Motor neuron (in vitro differentiated cells): ENCODE data around the gene UNC79. TPM values are rescaled to one million over a fixed set of nuclear protein-coding genes. Genes with fewer than 3 reads are reported as not detected.
A peak's percentile ranks its signal among the peaks of the same experiment; 100 is the strongest.

Source experiments
- ATAC-seq, 8 experiments: fragments of 200-7000 bp; cut with Tn5 transposase; replicated peaks in 6 of 8; 2 replicates each; pipeline ENCODE4 v1.8.0; 2021; ENCODE audit warnings: mild to moderate bottlenecking in 8 of 8, moderate library complexity in 8 of 8
- H3K27ac ChIP-seq, 2 donors: fragments of 250-450 bp; sonication (Bioruptor Pico); 2 replicates each; pipeline ENCODE4 v1.9.0; 2021; ENCODE audit warnings: antibody characterized with exemption in 2 of 2, mild to moderate bottlenecking in 2 of 2, moderate library complexity in 1 of 2
- H3K4me1 ChIP-seq, 2 donors: fragments of 250-450 bp; sonication (Bioruptor Pico); replicated peaks in 1 of 2; 2 replicates each; pipeline ENCODE4 v1.6.1; 2021; ENCODE audit warnings: antibody characterized with exemption in 2 of 2, mild to moderate bottlenecking in 2 of 2, moderate library complexity in 1 of 2
- H3K4me3 ChIP-seq, 5 donors: fragments of 250-450 bp; sonication (Bioruptor Pico); 2 replicates each; pipeline ENCODE4 v1.9.0; 2021; ENCODE audit warnings: antibody characterized with exemption in 5 of 5, mild to moderate bottlenecking in 5 of 5, moderate library complexity in 4 of 5
- WGBS, 10 experiments: fragments of 450-650 bp; shearing (Covaris generic); methylation state at CpG; one replicate each; pipeline ENCODE4 v1.0.0; 2022; 5-methylcytosine and 5-hydroxymethylcytosine counted together
- in situ Hi-C, 9 experiments: fragments of 400-800 bp; cut with MboI; loops; one replicate each; pipeline ENCODE4 v1.15.0; 2021; ENCODE audit warnings: low sequenced_read_pairs in 9 of 9, low pct_unique_long_range_greater_than_20kb in 2 of 9; ENCODE audit not compliant: unreplicated experiment in 9 of 9
- total RNA-seq, 8 experiments: library from RNA; unstranded; fragments of 300-600 nt; gene quantifications; 2 replicates each; pipeline versions ENCODE4 v1.2.3 to v1.2.4, GENCODE V29; 2022

Gene UNC79
- total RNA-seq, 8 experiments from 2014 or later, result 0.31 to 16.8 (median 7.2) TPM

- in situ Hi-C loops, result loop anchor here in 6 of 9 experiments (10.0 to 25.0 kb wide), 3 partner anchors 233 to 258 kb away; no protein-coding TSS in a partner anchor
- no peak for ATAC-seq
- Histone ChIP-seq H3K4me3 (no peak overlapping the region), H3K4me1 (no peaks in the 10 kb centered on the region), H3K27ac (no peak overlapping the region)
- WGBS, 10 experiments, result 43 to 92% (median 83%) methylated on average over 1 to 5 of the region's 5 CpGs
These were observed 223.9 kb downstream of the UNC79 start for GRCh38 chr14:93654599-93654998.

- H3K27ac ChIP-seq, result no peak overlapping the region
- 4 to 73% (median 51%) methylated on average over 3 to 10 of the region's 10 CpGs for WGBS, 10 experiments
- no peaks in the 10 kb centered on the region for H3K4me1 ChIP-seq
- in situ Hi-C loops, result loop anchor here in 6 of 9 experiments (10.0 to 25.0 kb wide), 3 partner anchors 232 to 257 kb away; no protein-coding TSS in a partner anchor
- no peak overlapping the region for H3K4me3 ChIP-seq
- ATAC-seq, result peak; percentile 50 to 85 (median 70)
These were observed 224.5 kb downstream of the UNC79 start for GRCh38 chr14:93655078-93655750.

- Histone ChIP-seq H3K27ac (no peak overlapping the region), H3K4me1 (no peaks in the 10 kb centered on the region), H3K4me3 (no peak overlapping the region)
- in situ Hi-C loops, result loop anchor here in 6 of 9 experiments (10.0 to 25.0 kb wide), 3 partner anchors 229 to 254 kb away; no protein-coding TSS in a partner anchor
- 27 to 100% (median 79%) methylated on average over 1 to 5 of the region's 6 CpGs for WGBS, 10 experiments
- no peak for ATAC-seq
These were observed 227.1 kb downstream of the UNC79 start for GRCh38 chr14:93657875-93658274.

- no peak overlapping the region for H3K27ac ChIP-seq
- ATAC-seq, result no peak
- no peak overlapping the region for H3K4me3 ChIP-seq
- in situ Hi-C loops, result loop anchor here in 5 of 9 experiments (25.0 kb wide), 2 partner anchors 224 to 249 kb away; no protein-coding TSS in a partner anchor
- H3K4me1 ChIP-seq, result no peaks in the 10 kb centered on the region
These were observed 232.6 kb downstream of the UNC79 start for GRCh38 chr14:93663317-93663716.

- in situ Hi-C loops, result loop anchor here in 5 of 9 experiments (25.0 kb wide), 2 partner anchors 222 to 247 kb away; no protein-coding TSS in a partner anchor
- no peak overlapping the region for H3K4me3 ChIP-seq
- H3K27ac ChIP-seq, result no peak overlapping the region
- ATAC-seq, result no peak
- no peaks in the 10 kb centered on the region for H3K4me1 ChIP-seq
These were observed 234.4 kb downstream of the UNC79 start for GRCh38 chr14:93665169-93665568.

GRCh38 chr14:93669632-93670031 is 238.9 kb downstream of the UNC79 start:
- H3K4me1 ChIP-seq, result no peaks in the 10 kb centered on the region
- no peak overlapping the region for H3K27ac ChIP-seq
- no peak overlapping the region for H3K4me3 ChIP-seq
- in situ Hi-C loops, result loop anchor here in 5 of 9 experiments (25.0 kb wide), 2 partner anchors 218 to 243 kb away; no protein-coding TSS in a partner anchor
- 42 to 100% (median 79%) methylated on average over 1 to 4 of the region's 4 CpGs; no CpG with 5 or more reads in 2 of the 10 experiments for WGBS, 10 experiments
- ATAC-seq, result no peak

- H3K4me1 ChIP-seq, result no peaks in the 10 kb centered on the region
- no peak for ATAC-seq
- 80 to 100% methylated on average over 1 of the region's 1 CpG; no CpG with 5 or more reads in 8 of the 10 experiments for WGBS, 10 experiments
- in situ Hi-C loops, result loop anchor here in 5 of 9 experiments (25.0 kb wide), 2 partner anchors 213 to 238 kb away; no protein-coding TSS in a partner anchor
- H3K27ac ChIP-seq, result no peak overlapping the region
- H3K4me3 ChIP-seq, result no peak overlapping the region
These were observed 243.6 kb downstream of the UNC79 start for GRCh38 chr14:93674343-93674742.

GRCh38 chr14:93675651-93676050 is 244.9 kb downstream of the UNC79 start:
- Histone ChIP-seq H3K4me1 (no peaks in the 10 kb centered on the region), H3K4me3 (no peak overlapping the region), H3K27ac (no peak overlapping the region)
- in situ Hi-C loops, result no loop called here
- ATAC-seq, result no peak

- Histone ChIP-seq H3K4me1 (no peaks in the 10 kb centered on the region), H3K27ac (no peak overlapping the region), H3K4me3 (no peak overlapping the region)
- in situ Hi-C loops, result no loop called here
- ATAC-seq, result no peak
- 29 to 100% (median 59%) methylated on average over 1 to 2 of the region's 2 CpGs; no CpG with 5 or more reads in 4 of the 10 experiments for WGBS, 10 experiments
These were observed 245.7 kb downstream of the UNC79 start for GRCh38 chr14:93676416-93676958.

- Histone ChIP-seq H3K4me3 (no peak overlapping the region), H3K4me1 (peaks cover 10 to 20% of the 10 kb centered on the region in 2 donors), H3K27ac (no peak overlapping the region)
- WGBS, 10 experiments, result 17 to 100% (median 60%) methylated on average over 1 to 2 of the region's 2 CpGs; no CpG with 5 or more reads in 1 of the 10 experiments
- no peak for ATAC-seq
- in situ Hi-C loops, result no loop called here
These were observed 251.7 kb downstream of the UNC79 start for GRCh38 chr14:93682459-93682858.

- in situ Hi-C loops, result no loop called here
- ATAC-seq, result no peak
- Histone ChIP-seq H3K4me3 (no peak overlapping the region), H3K4me1 (peaks cover 10 to 20% of the 10 kb centered on the region in 2 donors), H3K27ac (no peak overlapping the region)
- 25 to 100% (median 74%) methylated on average over 2 to 5 of the region's 5 CpGs for WGBS, 10 experiments
These were observed 252.5 kb downstream of the UNC79 start for GRCh38 chr14:93683226-93683625.

GRCh38 chr14:93685121-93685895 is 254.6 kb downstream of the UNC79 start:
- no peak for ATAC-seq
- WGBS, 10 experiments, result 22 to 81% (median 72%) methylated on average over 1 to 13 of the region's 13 CpGs
- H3K4me3 ChIP-seq, result no peak overlapping the region
- H3K27ac ChIP-seq, result no peak overlapping the region
- H3K4me1 ChIP-seq, result peaks cover 10 to 20% of the 10 kb centered on the region in 2 donors
- in situ Hi-C loops, result no loop called here

GRCh38 chr14:93686268-93686667 is 255.5 kb downstream of the UNC79 start:
- WGBS, 10 experiments, result 20 to 100% (median 60%) methylated on average over 1 to 5 of the region's 5 CpGs; no CpG with 5 or more reads in 3 of the 10 experiments
- Histone ChIP-seq H3K27ac (no peak overlapping the region), H3K4me3 (no peak overlapping the region), H3K4me1 (peaks cover 10 to 20% of the 10 kb centered on the region in 2 donors)
- peak in 5 of 8 experiments; percentile 60 to 73 (median 70) for ATAC-seq
- in situ Hi-C loops, result no loop called here
